HL-60 (cell line): ENCODE results near the gene DIS3L.

Experiments used
- CTCF ChIP-seq: IDR thresholded peaks from one replicate; pipeline ENCODE4 v1.5.1; 2011; ENCODE audit warnings: low read length, control low read depth, inconsistent platforms; ENCODE audit not compliant: insufficient read depth
- GABPA ChIP-seq: IDR thresholded peaks from 2 replicates; pipeline ENCODE4 v1.6.1; 2012; ENCODE audit warnings: low read depth
- POLR2AphosphoS5 ChIP-seq: IDR thresholded peaks from 2 replicates; pipeline ENCODE4 v1.6.1; 2012; ENCODE audit warnings: low read depth
- TF ChIP-seq, protein P1 (sequence below): IDR thresholded peaks from 2 replicates; pipeline ENCODE4 v1.6.1; 2012; ENCODE audit warnings: low read depth; ENCODE audit not compliant: insufficient replicate concordance

GRCh38 chr15:66270932-66271331, 22.4 kb upstream of the DIS3L start:
- TF ChIP-seq CTCF (no peak), POLR2AphosphoS5 (no peak), GABPA (no peak)
- TF ChIP-seq, protein P1, sequence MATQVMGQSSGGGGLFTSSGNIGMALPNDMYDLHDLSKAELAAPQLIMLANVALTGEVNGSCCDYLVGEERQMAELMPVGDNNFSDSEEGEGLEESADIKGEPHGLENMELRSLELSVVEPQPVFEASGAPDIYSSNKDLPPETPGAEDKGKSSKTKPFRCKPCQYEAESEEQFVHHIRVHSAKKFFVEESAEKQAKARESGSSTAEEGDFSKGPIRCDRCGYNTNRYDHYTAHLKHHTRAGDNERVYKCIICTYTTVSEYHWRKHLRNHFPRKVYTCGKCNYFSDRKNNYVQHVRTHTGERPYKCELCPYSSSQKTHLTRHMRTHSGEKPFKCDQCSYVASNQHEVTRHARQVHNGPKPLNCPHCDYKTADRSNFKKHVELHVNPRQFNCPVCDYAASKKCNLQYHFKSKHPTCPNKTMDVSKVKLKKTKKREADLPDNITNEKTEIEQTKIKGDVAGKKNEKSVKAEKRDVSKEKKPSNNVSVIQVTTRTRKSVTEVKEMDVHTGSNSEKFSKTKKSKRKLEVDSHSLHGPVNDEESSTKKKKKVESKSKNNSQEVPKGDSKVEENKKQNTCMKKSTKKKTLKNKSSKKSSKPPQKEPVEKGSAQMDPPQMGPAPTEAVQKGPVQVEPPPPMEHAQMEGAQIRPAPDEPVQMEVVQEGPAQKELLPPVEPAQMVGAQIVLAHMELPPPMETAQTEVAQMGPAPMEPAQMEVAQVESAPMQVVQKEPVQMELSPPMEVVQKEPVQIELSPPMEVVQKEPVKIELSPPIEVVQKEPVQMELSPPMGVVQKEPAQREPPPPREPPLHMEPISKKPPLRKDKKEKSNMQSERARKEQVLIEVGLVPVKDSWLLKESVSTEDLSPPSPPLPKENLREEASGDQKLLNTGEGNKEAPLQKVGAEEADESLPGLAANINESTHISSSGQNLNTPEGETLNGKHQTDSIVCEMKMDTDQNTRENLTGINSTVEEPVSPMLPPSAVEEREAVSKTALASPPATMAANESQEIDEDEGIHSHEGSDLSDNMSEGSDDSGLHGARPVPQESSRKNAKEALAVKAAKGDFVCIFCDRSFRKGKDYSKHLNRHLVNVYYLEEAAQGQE: no peak
